LoVo (cell line): ENCODE measurements around the gene C16orf74.

Source experiments
- DNase-seq: peaks from one replicate; pipeline ENCODE4 v3.0.0-alpha.2; 2016; ENCODE audit warnings: low spot score

Gene C16orf74

DNA sequence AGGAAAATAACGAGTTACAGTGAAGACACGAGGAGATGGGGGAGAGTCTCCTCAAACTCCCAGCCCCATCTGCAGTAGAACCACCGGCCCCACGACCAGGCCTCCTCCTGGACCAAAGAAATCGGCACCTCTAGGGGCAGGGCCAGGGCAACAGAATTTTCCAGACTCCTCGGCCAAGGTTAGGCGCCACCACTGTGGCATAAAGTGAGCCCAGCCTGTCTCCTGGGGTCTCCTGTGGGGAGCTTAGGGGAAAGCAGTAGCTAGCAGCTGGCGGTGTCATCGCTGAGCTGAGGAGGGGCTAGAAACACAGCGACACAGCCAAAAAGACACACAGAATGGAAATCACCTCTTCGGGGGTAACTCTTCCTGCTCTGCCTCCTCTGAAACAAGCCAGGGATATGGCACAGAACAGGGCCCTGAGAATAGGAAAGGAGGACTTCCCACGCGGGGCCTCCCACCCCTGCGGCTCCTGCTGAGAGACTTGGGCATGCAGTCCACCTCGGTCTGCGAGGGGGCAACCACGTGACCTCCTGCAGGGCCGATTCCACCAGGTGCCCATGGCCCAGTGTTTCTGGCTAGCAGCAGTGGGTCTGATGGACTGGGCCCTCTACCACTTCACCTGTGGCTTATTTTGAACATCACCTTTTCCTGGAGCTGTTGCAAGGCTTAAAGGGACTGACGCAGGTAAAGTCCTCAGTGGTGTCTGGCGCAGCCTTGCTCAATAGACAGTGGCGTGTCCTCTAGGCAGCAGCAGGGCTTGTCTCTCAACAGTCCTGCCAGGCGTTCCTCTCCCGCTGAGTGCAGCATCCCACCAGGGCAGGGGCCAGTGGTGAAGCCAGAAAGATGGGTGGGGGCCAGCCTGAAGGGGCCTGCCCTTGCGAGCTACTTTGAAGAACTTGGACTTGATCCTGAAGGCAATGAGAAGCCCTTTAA lies 55.4 kb downstream of the C16orf74 start:
- no peak for DNase-seq

DNA sequence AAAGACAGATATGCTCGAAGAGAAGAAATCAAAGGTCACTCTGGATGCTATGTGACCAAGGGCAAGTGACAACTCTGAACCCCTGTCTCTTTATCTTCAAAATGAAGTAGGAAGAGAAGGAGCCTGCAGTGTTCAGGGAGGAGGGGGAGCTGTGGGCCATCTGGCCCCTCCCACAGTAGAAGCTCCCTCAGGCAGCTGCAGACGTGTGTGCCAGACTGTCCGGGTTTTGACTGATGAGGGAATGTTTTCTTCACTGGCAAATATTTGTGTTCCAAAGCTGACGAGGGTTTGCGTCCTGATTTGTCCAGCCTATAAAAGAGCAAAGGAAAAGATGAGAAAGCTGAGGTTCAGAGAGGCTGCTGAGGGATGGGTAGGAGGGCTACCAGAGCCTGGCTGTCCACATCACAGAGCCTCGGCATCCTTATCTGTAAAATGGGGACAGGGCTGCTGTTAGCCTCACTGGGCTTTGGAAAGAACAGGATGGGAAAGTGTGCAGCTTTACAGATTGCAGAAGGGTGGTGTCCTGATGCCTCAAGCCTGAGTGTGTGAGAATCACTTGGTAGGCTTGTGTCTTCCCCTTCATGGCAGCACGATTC lies 60.3 kb downstream of the C16orf74 start:
- DNase-seq, result no peak

DNA sequence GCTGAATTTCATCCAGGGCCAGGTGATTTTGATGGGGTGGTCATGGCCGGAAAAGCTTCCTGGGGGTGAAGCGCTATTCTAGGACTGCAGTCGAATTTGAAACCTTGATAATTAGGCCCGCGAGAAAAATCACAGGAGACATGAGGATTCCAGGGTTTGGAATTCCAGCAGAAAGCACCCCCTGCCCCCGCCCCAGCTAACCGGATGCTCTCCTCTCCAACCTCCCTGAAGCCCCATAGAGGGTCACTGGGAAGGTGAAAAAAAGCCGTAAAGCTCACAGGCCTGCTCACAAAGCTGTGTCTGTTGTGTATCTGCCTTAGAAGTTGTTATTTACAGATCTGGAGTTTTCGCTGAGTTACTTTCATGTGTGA lies 61.0 kb downstream of the C16orf74 start:
- DNase-seq, result no peak

DNA sequence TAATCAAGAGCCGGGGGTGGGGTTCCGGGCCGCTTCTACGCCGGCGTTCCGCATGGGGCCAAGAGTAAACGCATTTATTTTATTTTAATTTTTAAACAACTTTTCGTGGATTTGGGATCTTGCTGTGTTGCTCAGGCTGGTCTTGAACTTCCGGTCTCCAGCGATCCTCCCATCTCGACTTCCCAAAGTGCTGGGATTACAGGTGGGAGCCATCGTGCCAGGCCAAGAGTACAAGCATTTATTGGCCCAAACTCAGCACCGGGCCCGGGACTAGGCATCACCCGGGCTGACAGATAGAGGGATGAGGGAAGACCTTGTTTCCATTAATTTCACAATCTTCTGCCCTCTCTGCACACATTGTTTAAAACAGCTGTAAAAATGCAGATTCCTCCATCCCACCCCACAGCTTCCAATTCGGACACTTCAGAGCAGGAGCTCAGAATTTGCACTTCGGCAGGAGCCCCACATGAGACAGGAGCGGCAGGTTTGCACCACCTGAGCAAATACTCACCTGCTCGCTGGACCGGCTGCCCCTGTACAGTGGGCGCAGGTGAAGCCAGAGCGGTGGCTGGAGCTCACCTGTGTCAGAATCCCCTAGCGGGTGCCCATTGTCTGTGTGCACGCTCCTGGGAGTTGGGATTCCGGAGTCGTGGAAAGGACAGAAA lies 61.5 kb downstream of the C16orf74 start:
- no peak for DNase-seq

DNA sequence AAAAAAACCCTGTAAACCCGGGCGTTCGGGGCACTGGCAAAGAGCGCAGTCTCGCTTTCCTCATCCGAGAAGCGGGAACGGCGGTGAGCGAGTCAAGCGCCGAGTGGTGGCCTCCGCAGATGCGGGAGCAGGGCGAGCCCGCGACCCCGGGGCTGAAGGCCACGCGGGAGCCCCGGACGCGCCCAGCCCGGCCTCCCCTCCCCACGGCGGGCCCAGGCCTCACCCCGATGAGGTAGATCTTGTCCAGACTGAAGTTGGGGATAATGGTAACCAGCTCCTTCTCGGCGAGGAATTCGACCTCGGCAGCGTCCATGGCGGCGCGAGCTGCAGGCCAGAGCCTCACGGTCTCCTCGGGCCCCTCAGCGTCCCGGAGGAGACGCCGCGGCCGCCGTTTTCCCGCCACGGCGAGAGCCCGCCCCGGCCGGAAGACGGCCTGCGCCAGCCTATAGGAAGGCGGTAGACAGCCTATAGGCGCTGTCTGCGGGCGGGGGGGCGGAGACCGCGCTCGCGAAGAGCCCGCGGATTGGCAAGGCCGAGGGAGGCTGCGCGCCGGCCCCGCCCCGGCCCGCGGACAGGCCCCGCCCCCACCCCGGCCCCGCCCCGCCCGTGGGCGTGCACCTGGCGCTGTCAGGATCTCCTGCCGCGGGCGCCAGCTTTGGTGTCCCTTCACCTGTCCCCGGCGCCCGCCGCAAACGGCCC lies 62.2 kb downstream of the C16orf74 start, which contains the start of gene GINS2:
TSS of gene GINS2 (minus strand) at position 369 of the 699 bp plus-strand sequence. CDS start at position 313, 56 bp downstream.
- peak; percentile 93 for DNase-seq

DNA sequence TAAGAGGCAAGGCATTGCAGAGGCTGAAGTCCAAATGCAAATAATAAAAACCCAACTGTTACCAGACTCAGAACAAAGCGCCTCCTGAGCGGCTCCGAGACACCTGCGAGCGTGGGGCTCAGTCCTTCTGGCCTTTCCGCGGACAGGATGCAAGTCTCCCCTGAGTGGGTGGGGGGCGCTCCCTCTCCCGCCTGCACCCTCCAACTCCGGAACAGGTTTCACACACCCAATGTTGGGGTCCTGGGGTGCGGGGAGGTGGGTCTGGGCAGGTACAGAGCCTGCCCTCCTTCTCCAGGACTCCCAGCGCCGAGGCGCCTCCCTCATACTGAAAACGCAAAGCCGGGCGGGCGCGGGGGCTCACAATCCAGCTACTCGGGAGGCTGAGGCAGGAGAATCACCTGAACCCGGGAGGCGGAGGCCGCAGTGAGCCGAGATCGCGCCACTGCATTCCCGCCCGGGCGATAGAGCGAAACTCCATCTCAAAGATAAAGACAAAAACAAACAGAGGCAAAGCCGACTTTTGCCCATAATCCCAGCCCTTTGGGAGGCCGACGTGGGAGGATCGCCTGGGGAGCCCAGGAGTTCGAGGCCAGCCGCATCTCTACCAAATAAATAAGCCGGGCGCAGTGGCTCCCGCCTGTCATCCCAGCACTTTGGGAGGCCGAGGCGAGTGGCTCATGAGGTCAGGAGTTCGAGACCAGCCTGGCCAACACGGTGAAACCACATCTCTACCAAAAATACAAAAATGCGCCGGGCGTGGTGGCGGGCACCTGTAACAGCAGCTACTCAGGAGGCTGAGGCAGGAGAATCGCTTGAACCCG lies 63.0 kb downstream of the C16orf74 start:
- DNase-seq, result no peak

DNA sequence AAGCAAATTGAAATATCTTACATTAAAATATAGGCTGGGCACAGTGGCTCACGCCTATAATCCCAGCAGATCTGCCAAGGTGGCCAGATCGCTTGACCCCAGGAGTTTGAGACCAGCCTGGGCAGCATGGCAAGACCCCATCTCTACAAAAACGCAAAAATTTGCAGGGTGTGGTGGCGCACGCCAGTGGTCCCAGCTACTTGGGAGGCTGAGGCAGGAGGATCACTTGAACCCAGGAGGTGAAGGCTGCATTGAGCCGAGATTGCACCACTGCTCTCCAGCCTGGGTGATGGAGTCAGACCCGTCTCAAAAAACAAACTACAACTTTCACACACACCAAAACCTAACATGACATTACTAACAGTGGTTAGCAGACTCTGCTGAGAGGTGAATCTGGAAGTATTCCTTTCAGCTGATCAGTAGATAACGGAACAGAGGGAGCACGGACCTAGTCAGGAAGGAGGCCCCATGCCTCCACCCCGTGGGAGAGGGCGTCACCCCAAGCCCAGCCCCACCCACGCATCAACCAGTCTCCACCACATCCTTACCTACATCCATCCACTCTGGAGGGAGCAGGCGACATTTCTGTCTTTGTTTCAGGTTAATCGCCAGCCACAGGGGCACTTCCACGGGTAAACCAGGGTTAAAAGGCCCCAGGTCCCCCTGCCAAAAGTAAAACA lies 63.8 kb downstream of the C16orf74 start:
- no peak for DNase-seq

DNA sequence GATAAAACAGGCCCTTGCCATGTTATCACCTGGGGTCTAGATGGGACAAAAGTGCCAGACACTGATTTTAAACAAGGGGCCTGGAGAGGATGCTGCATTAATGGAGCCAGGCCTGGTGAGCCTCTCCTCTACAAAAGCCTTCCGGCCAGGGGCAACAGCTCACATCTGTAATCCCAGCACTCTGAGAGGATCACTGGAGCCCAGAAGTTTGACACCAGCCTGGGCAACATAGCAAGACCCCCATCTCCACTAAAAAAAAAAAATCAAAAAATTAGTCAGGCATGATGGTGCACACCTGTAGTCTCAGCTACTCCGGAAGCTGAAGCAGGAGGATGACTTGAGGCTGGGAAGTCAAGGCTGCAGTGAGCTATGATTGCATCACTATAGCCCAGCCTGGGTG lies 65.6 kb downstream of the C16orf74 start:
- DNase-seq, result no peak

DNA sequence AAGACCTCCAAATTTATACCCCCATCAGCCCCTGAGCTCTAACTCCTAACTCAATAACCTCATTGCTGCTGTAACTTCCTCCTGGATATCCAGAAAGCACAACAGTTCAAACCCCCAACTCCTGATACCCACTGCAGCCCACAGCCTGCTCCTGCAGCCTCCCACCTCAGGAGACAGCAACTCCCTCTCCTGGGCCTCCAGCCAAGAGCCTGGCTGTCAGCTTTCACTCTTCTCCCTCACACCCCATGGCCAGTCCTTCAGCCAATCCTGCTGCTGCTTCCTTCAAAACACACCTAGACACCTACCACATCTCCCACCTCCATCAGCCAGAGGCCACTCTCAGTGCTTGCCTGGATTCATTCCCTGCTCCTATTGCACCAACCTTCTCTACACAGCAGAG lies 67.5 kb downstream of the C16orf74 start:
- no peak for DNase-seq

DNA sequence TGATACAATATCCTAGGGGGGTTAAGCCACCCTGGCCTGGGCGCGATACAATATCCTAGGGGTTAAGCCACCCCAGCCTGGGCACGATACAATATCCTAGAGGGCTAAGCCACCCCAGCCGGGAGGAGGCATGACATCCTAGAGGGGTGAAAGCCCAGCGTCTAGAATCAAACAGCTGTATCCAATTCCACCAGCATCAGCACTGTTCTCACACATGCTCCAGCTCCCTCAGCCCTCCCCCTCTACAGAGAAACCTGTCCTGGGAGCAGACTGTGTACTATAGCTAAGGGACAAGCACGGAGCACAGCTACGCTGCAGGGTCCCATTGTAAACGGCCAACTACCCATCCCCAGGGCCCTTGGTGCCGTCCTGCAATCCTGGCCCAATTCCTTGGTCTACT lies 68.4 kb downstream of the C16orf74 start:
- no peak for DNase-seq

DNA sequence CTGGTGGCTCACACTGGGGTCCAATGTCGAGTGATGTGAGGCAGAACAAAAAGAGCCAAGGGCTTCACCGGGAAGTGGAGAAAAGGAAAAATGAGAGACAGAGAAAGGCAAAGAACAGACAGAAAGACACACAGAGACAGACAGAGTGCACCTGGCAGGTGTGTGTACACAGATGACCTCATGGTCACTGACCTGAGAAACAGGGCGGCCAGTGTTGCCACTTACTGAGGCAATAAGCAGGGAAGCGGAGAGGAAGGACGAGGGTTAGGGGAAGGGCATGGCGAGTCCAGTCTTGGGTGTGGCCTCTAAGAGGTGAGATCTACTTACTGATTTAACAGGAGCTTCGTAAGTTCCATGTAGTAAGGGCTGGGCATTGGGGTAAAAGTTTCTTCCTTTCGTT lies 69.6 kb downstream of the C16orf74 start:
- DNase-seq, result no peak

DNA sequence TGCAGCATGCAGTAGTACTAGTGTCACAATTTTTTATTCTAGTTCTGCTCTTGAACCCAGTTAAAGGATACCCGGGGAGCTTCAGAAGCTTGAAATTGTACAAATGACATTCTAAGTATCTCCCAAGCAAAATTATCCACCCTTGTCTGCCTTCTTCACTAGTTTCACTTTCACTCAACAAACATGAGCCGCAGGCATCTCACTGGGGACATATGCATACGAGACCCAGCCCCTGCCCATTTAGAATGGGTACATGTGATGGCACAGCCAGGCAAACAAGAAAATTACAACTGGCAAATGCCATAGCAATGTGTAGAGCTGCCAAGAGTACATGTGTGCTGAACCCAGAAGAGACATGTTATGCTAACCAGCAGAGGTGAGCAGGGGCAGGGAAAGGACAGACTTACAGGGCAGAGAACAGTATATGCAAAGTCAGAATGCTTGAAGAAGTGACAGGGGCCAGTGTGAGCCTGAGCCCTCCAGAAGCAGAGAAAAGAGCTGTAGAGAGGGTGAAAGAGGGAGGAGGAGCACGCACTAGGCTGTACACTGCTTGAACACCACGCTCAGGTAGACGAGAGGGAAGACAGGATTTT lies 70.4 kb downstream of the C16orf74 start:
- no peak for DNase-seq

DNA sequence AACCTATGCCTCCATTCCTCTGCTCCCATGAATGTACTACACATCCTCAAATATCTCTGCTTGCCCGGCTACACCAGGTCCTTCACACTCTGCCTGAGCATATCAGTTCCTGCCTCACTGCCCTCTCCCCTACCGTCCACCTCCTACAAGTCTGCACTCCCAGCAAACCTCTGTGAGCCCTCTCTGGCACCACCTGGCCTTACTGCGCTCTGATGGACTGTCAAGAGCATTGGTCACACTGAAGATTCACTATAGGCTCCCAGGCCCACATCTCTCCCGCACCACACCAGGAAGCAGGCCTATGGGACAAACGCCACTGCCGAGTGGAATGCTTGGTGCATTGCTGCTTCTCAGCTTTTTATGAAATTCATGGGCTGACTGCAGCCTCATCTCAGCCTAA lies 71.0 kb downstream of the C16orf74 start:
- no peak for DNase-seq

DNA sequence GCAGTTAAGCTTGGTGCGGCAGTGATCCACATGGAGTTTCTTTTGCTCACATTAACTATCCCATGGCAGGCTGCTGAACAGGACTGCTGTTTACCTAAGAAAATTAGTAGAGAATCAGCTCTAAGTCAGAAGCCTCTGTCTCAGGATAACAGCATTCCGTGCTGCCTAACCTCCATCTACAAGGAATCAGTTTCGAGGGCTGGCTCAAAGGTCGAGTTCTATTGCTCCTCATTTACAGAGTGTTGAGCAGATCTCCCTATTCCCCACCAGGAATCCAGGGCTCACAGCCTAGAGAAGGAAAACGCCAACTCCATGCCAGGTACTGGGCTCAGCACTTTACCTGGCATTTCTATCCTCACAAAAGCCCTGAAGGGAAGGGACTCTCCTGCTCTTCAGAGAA lies 72.1 kb downstream of the C16orf74 start:
- DNase-seq, result no peak

DNA sequence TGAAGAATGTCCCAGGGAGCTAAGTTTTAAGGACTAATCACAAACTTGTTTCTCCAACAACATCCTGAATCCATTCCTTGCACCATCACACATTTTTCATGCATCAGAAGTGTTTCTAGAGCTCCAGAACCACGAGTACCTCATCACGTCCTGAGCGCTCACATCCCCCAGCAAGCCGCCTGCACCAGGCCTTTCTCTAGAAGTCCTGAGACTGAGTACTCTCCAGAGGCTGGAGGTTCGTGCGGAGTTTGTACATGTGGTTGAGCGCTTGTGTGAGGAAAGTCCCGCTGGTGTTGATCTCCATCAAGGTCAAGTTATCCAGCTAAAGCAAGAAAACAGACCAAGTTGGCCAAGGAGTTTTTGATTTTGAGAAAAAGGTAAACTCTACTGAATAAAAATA lies 72.9 kb downstream of the C16orf74 start:
- DNase-seq, result no peak

DNA sequence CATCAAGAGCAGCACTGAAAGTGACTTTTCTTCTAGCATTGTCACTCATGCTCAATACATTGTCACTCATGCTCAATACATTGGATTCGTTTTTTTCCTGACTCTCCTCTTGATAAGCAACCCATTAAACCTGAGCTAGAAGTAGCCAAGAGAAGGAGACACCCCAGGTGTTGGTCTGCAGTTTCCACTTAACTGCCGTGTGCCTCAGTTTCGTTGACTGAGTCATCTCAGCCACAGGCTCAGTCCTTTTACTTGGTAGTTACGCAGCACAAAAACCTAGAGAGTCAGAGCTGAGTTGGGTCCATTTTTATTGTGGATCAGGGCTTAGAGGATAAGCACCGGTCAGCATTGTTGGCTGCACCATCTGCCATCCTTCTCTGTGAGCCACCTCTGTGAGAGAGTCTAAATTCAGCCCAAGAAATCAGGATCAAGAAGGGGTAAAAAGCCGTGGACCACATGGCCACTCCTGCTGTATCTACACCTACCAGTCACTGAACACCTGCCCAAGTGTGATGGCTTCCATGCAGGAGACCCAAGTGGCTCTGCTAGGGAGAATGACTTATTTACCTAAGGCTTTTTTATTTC lies 73.4 kb downstream of the C16orf74 start:
- DNase-seq, result no peak

DNA sequence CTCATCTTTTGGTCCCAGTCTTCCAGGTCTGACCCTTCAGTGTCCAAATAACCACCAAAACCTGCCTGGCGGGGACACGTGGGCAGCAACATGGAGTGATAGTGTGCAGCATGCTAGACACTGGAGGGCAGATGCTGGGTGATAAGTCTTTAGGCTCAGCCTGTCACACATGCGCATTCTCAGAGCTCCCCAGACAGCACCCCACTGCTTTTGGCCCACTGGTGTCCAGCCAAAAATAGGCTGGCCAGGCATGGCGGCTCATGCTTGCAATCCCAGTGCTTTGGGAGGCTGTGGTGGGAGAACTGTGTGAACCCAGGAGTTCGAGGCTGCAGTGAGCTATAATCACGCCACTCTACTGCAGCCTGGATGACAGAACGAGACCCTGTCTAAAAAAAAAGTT lies 74.4 kb downstream of the C16orf74 start:
- no peak for DNase-seq

DNA sequence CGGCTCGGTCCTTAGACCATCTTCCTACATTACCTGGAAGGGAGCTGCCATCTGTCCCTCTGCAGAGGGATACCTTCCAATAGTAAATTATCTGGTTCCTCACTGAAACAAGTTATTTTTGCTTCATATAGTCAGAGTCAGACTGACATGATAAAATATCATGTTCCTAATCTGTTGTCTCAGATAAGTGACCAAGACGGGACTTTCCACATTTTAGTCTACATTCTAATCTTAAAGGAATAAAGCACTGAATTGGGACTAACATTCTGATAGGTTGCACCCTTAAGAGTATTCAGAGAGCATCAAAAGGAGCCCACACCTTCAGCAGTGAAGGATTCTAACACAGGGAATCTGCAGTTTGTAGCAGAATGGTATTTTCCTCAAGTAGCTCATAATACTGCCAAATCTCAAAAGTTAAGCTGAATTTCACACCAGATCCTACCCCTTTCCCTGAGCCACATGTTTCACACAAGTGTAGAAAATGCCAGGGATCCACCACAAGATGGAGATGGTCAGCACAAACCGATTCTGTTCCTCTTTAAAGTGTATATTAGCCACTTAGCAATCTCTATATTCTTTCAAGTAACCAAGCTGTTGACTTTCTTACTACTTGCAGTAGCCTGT lies 75.5 kb downstream of the C16orf74 start:
- no peak for DNase-seq

DNA sequence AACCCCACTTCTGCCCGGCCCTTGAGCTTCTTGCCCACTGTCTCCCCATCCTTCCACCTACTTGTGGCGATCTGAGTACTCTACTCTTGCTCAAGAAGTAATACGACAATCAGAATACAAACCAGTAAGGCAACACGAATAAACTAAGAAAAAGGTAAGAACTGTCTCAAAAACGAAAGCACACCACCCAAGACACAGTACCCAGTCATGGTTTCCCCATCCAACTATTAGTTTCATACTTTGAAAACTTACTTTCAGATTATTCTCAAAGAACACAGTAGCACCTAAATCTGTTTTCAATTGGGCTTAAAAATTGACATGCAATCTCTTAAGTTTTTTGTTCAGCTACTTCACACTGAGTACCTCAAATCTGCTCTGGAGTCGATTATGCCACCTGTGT lies 76.1 kb downstream of the C16orf74 start:
- DNase-seq, result no peak

DNA sequence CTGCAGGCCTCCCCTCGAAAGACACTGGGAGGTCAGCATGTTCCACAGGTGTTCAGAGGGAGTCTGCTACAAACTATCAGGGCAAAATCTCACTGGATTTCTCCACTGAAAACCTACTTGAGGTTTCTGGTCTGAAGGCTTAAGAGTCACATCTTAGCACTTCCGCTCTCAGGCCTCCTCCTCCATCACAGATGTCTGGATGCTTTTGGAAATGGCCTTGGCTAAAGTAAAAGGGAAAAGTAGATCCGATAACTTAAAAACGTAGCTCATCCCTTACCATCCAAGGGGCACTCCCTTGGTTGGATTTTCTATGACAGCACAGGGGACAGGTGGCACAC lies 76.5 kb downstream of the C16orf74 start:
- DNase-seq, result no peak
